ENCODE results near the gene CCIN. TPM values are rescaled to one million over a fixed set of nuclear protein-coding genes. Genes with fewer than 3 reads are reported as not detected.

CCIN gene
- total RNA-seq, 1 donor from 2014 or later: not detected

DNA sequence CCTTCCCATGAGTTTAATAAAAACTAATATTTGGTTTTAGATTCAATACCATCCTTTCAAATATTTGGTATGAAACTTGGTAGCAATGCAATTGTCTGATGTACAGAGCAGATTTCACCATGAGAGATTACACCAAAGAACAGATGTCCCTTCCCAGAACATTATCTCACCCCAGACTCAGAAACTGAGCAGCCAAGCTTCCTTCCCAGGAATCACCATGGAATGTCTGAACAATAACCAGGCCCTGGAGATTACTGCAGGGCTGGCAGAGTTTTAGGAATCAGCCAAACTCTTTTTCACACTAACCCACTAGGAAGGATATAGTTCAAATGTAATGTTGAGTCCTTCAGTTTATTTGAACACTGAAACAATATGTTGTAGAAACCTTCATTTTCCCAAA lies 45.4 kb downstream of the CCIN start:
- Histone ChIP-seq H3K27ac (peak overlapping the region; percentile 48), H4K20me1 (ENCODE audit: low read depth) (peaks cover 65% of the 10 kb centered on the region), H3K27me3 (no peaks in the 10 kb centered on the region), H3K36me3 (peaks cover 3% of the 10 kb centered on the region), H3K4me1 (peaks cover 3% of the 10 kb centered on the region), H2AFZ (replicated peaks) (no peak overlapping the region), H3K4me2 (no peak overlapping the region), H3K9ac (no peak overlapping the region), H3K4me3 (no peak overlapping the region), H3K79me2 (ENCODE audit: low read depth) (peaks cover 23% of the 10 kb centered on the region), H3F3A (ENCODE audit: low read depth) (peaks cover 8% of the 10 kb centered on the region), H3K9me3 (ENCODE audit: low read depth) (no peaks in the 10 kb centered on the region)
- Mint-ChIP-seq H3K4me3 (no peak overlapping the region), H3K9me3 (no peaks in the 10 kb centered on the region), H3K4me1 (peaks cover 10% of the 10 kb centered on the region), H3K36me3 (peaks cover 35% of the 10 kb centered on the region), H3K27ac (no peak overlapping the region), H3K27me3 (ENCODE audit: insufficient read depth, low read depth) (peaks cover under 1% of the 10 kb centered on the region)
- DNase-seq (ENCODE audit: low spot score): no peak
- TF ChIP-seq, protein P1, sequence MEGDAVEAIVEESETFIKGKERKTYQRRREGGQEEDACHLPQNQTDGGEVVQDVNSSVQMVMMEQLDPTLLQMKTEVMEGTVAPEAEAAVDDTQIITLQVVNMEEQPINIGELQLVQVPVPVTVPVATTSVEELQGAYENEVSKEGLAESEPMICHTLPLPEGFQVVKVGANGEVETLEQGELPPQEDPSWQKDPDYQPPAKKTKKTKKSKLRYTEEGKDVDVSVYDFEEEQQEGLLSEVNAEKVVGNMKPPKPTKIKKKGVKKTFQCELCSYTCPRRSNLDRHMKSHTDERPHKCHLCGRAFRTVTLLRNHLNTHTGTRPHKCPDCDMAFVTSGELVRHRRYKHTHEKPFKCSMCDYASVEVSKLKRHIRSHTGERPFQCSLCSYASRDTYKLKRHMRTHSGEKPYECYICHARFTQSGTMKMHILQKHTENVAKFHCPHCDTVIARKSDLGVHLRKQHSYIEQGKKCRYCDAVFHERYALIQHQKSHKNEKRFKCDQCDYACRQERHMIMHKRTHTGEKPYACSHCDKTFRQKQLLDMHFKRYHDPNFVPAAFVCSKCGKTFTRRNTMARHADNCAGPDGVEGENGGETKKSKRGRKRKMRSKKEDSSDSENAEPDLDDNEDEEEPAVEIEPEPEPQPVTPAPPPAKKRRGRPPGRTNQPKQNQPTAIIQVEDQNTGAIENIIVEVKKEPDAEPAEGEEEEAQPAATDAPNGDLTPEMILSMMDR (IDR thresholded peaks at IDR 0.05): no peak
- no peak for TF ChIP-seq EZH2 (IDR thresholded peaks at IDR 0.05)
- TF ChIP-seq EZH2phosphoT487 (IDR thresholded peaks at IDR 0.05): no peak

DNA sequence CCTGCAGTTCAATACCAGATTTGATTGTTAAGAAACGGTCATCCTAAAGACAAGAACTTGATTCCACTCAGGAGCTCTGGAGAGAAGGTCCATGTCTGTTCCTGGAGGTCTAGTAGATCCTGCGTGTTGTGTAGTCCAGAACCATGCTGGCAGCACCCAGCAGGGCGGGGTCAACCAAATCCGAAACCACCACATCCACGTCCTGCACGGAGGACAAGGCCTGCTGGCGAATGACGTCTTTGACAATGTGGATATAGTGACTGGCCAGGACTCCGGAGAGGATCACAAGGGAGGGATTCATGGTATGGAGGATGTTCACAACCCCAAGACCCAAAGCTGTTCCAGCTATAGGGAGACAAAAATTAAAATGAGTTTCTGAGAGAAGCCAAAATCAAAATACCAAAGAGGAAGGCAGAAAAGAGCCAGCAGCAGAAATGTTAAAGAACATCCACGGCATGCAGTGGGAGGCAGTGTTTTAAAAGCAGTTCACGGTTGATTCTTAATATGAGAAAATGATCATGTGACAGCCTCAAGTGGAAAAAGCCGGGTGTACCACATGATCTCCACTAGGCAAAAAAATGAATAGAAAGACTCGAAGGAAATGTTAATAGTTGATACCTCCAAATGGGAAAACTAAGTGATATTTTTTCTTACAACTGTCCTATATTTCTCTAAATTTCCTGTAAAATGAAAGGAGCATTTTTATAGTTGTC lies 48.2 kb downstream of the CCIN start:
- peaks cover 5% of the 10 kb centered on the region for H3K36me3 ChIP-seq

DNA sequence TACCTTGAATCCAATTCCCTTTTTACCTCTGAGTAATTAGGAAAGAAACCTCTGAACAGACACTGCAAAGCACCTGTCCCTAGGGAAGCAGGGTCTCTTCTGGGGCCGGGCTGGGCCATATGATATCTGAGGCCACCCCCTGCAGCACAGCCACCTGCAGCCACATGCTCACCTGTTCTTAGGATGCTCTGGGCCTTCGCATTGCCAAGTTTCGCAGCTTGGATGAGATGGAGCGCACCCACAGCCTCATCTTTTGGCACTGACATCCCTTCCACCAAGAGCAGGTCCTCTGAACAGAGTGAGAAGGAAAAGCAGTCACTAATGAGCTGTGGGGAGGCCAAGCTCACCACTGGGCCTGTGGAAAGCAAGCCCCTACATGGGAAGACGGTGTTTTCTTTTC lies 48.8 kb downstream of the CCIN start:
- Histone ChIP-seq H3K4me2 (no peak overlapping the region), H3K27ac (no peak overlapping the region), H3K36me3 (peaks cover 10% of the 10 kb centered on the region), H3K9me3 (ENCODE audit: low read depth) (no peaks in the 10 kb centered on the region), H4K20me1 (ENCODE audit: low read depth) (peaks cover 32% of the 10 kb centered on the region), H2AFZ (replicated peaks) (no peak overlapping the region), H3K4me1 (no peaks in the 10 kb centered on the region), H3K4me3 (no peak overlapping the region), H3K27me3 (no peaks in the 10 kb centered on the region), H3K79me2 (ENCODE audit: low read depth) (peaks cover 8% of the 10 kb centered on the region), H3F3A (ENCODE audit: low read depth) (peaks cover 7% of the 10 kb centered on the region), H3K9ac (no peak overlapping the region)
- Mint-ChIP-seq H3K4me3 (no peak overlapping the region), H3K27me3 (ENCODE audit: insufficient read depth, low read depth) (no peaks in the 10 kb centered on the region), H3K27ac (no peak overlapping the region), H3K9me3 (peaks cover 3% of the 10 kb centered on the region), H3K4me1 (peaks cover 2% of the 10 kb centered on the region), H3K36me3 (peaks cover 39% of the 10 kb centered on the region)
- TF ChIP-seq EZH2phosphoT487 (IDR thresholded peaks at IDR 0.05): no peak
- TF ChIP-seq, protein P1 (IDR thresholded peaks at IDR 0.05): no peak
- no peak for TF ChIP-seq EZH2 (IDR thresholded peaks at IDR 0.05)
- DNase-seq (ENCODE audit: low spot score): no peak

More for the DNA sequence above, 48.2 kb downstream of the CCIN start:
- Mint-ChIP-seq H3K27ac (no peak overlapping the region), H3K36me3 (peaks cover 35% of the 10 kb centered on the region), H3K9me3 (no peaks in the 10 kb centered on the region), H3K4me3 (no peak overlapping the region), H3K4me1 (peaks cover 4% of the 10 kb centered on the region), H3K27me3 (ENCODE audit: insufficient read depth, low read depth) (no peaks in the 10 kb centered on the region)
- H3K4me3 ChIP-seq: no peak overlapping the region
- peaks cover 3% of the 10 kb centered on the region for H3K4me1 ChIP-seq
- H3K4me2 ChIP-seq: no peak overlapping the region
- TF ChIP-seq, protein P1 (IDR thresholded peaks at IDR 0.05): no peak
- peaks cover 8% of the 10 kb centered on the region for H3F3A ChIP-seq (ENCODE audit: low read depth)
- H2AFZ ChIP-seq (replicated peaks): no peak overlapping the region
- no peak overlapping the region for H3K9ac ChIP-seq
- H4K20me1 ChIP-seq (ENCODE audit: low read depth): peaks cover 38% of the 10 kb centered on the region
- H3K9me3 ChIP-seq (ENCODE audit: low read depth): no peaks in the 10 kb centered on the region
- H3K27ac ChIP-seq: no peak overlapping the region
- no peak for DNase-seq (ENCODE audit: low spot score)
- peaks cover 8% of the 10 kb centered on the region for H3K79me2 ChIP-seq (ENCODE audit: low read depth)
- H3K27me3 ChIP-seq: no peaks in the 10 kb centered on the region

Data from neural progenitor cell (in vitro differentiated cells).